A673 (cell line): Measurements from ENCODE around the gene CASP7.

Experiments
- EZH2 ChIP-seq: fragments of 200-600 bp; sonication (generic); IDR thresholded peaks from 2 replicates; pipeline ENCODE4 v1.6.1; 2017; ENCODE audit warnings: borderline replicate concordance, low read depth, mild to moderate bottlenecking, mixed read lengths, antibody characterized with exemption, low read length; ENCODE audit not compliant: poor library complexity, severe bottlenecking
- TF ChIP-seq, protein P1 (sequence below): fragments of 300-800, 200-600 bp; sonication (generic); conservative IDR thresholded peaks from 2 replicates; pipeline ENCODE4 v1.5.1; 2017; ENCODE audit warnings: low read depth, mild to moderate bottlenecking, antibody characterized with exemption, low read length, moderate library complexity, mixed read lengths

GRCh38 chr10:113679463-113680189 is at the start of gene CASP7:
- TF ChIP-seq, protein P1, sequence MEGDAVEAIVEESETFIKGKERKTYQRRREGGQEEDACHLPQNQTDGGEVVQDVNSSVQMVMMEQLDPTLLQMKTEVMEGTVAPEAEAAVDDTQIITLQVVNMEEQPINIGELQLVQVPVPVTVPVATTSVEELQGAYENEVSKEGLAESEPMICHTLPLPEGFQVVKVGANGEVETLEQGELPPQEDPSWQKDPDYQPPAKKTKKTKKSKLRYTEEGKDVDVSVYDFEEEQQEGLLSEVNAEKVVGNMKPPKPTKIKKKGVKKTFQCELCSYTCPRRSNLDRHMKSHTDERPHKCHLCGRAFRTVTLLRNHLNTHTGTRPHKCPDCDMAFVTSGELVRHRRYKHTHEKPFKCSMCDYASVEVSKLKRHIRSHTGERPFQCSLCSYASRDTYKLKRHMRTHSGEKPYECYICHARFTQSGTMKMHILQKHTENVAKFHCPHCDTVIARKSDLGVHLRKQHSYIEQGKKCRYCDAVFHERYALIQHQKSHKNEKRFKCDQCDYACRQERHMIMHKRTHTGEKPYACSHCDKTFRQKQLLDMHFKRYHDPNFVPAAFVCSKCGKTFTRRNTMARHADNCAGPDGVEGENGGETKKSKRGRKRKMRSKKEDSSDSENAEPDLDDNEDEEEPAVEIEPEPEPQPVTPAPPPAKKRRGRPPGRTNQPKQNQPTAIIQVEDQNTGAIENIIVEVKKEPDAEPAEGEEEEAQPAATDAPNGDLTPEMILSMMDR: no peak; the same call in 1 of the 2 replicates
- TF ChIP-seq EZH2: no peak
